Neural cell (in vitro differentiated cells): ENCODE results near the gene KLC3. TPM values are rescaled to one million over a fixed set of nuclear protein-coding genes. Genes with fewer than 3 reads are reported as not detected.
"Not testable (repeated sequence)": the region's sequence is repeated elsewhere in the genome, so short reads cannot be mapped to it uniquely, and the experiment has no call there.

Experiments
- H2AFZ ChIP-seq: fragments of 200-600, 300-800 bp; sonication (generic), shearing (Covaris generic); 2 replicates; pipeline ENCODE4 v1.6.0; 2014; ENCODE audit warnings: low read depth, mild to moderate bottlenecking, antibody characterized with exemption, low read length, moderate library complexity
- H3F3A ChIP-seq: fragments of 200-600 bp; shearing (Covaris generic); 2 replicates; pipeline ENCODE4 v1.6.1; 2016; ENCODE audit warnings: mild to moderate bottlenecking, moderate library complexity, mixed read lengths, antibody characterized with exemption, low read length; ENCODE audit not compliant: insufficient read depth, poor library complexity, severe bottlenecking
- H3K27ac ChIP-seq: fragments of 200-600, 300-800 bp; sonication (generic), shearing (Covaris generic); 2 replicates; pipeline ENCODE4 v1.5.1; 2014; ENCODE audit warnings: mild to moderate bottlenecking, low read length, moderate library complexity
- H3K27me3 ChIP-seq: fragments of 300-800, 200-600 bp; sonication (generic), shearing (Covaris generic); 2 replicates; pipeline ENCODE4 v1.6.0; 2014; ENCODE audit warnings: mild to moderate bottlenecking, low read depth, low read length, moderate library complexity; ENCODE audit not compliant: insufficient read depth
- H3K36me3 ChIP-seq: fragments of 300-800, 200-600 bp; sonication (generic), shearing (Covaris generic); 2 replicates; pipeline ENCODE4 v1.5.1; 2014; ENCODE audit warnings: mild to moderate bottlenecking, antibody characterized with exemption, low read length, moderate library complexity; ENCODE audit not compliant: insufficient read depth
- H3K4me2 ChIP-seq: fragments of 300-800, 200-600 bp; sonication (generic), shearing (Covaris generic); 2 replicates; pipeline ENCODE4 v1.6.0; 2014; ENCODE audit warnings: mild to moderate bottlenecking, low read length
- H3K4me3 ChIP-seq: fragments of 300-800, 200-600 bp; sonication (generic), shearing (Covaris generic); 2 replicates; pipeline ENCODE4 v1.5.1; 2014; ENCODE audit warnings: mild to moderate bottlenecking, low read length, moderate library complexity
- H3K79me2 ChIP-seq: fragments of 200-600 bp; shearing (Covaris generic); replicated peaks from 2 replicates; pipeline ENCODE4 v1.6.0; 2014; ENCODE audit warnings: mild to moderate bottlenecking, low read length, moderate library complexity; ENCODE audit not compliant: insufficient read depth
- H3K9ac ChIP-seq: fragments of 300-800, 200-600 bp; sonication (generic), shearing (Covaris generic); 2 replicates; pipeline ENCODE4 v1.6.1; 2016; ENCODE audit warnings: mild to moderate bottlenecking, low read length, mixed read lengths
- H3K9me2 ChIP-seq: fragments of 200-600 bp; shearing (Covaris generic); 2 replicates; pipeline ENCODE4 v1.6.1; 2016; ENCODE audit warnings: mild to moderate bottlenecking, low read length, mixed read lengths; ENCODE audit not compliant: insufficient read depth
- H3K9me3 ChIP-seq: fragments of 200-600, 300-800 bp; sonication (generic), shearing (Covaris generic); 2 replicates; pipeline ENCODE4 v1.6.1; 2016; ENCODE audit warnings: mild to moderate bottlenecking, mixed run types, low read length, moderate library complexity, mixed read lengths
- H4K20me1 ChIP-seq: fragments of 200-600 bp; shearing (Covaris generic); 2 replicates; pipeline ENCODE4 v1.6.1; 2016; ENCODE audit warnings: mild to moderate bottlenecking, mixed run types; ENCODE audit not compliant: insufficient read depth
- CTCF ChIP-seq: fragments of 450-650 bp; IDR thresholded peaks from 2 replicates; pipeline ENCODE4 v1.5.1; 2014; ENCODE audit warnings: antibody characterized with exemption, mild to moderate bottlenecking, moderate library complexity; ENCODE audit not compliant: poor library complexity, severe bottlenecking
- EP300 ChIP-seq: fragments of 450-650 bp; conservative IDR thresholded peaks from 2 replicates; pipeline ENCODE4 v1.6.1; 2014; ENCODE audit warnings: antibody characterized with exemption, mild to moderate bottlenecking, moderate library complexity; ENCODE audit not compliant: poor library complexity, severe bottlenecking
- EZH2 ChIP-seq: fragments of 200-600, 300-800 bp; shearing (Covaris generic), sonication (generic); IDR thresholded peaks from 2 replicates; pipeline ENCODE4 v1.6.1; 2014; ENCODE audit warnings: antibody characterized with exemption, low read length, borderline replicate concordance, mild to moderate bottlenecking; ENCODE audit not compliant: insufficient read depth, poor library complexity, severe bottlenecking
- MXI1 ChIP-seq: fragments of 450-650 bp; conservative IDR thresholded peaks from 2 replicates; pipeline ENCODE4 v1.6.1; 2014; ENCODE audit warnings: antibody characterized with exemption, mild to moderate bottlenecking; ENCODE audit not compliant: poor library complexity, severe bottlenecking
- POLR2AphosphoS5 ChIP-seq: IDR thresholded peaks from 2 replicates; pipeline ENCODE4 v1.6.1; 2012
- RAD21 ChIP-seq: fragments of 450-650 bp; conservative IDR thresholded peaks from 2 replicates; pipeline ENCODE4 v1.6.1; 2014; ENCODE audit warnings: antibody characterized with exemption, mild to moderate bottlenecking, moderate library complexity
- REST ChIP-seq: IDR thresholded peaks from 2 replicates; pipeline ENCODE4 v1.6.1; 2012; ENCODE audit warnings: borderline replicate concordance
- SMC3 ChIP-seq: fragments of 450-650 bp; conservative IDR thresholded peaks from 2 replicates; pipeline ENCODE4 v1.6.1; 2014; ENCODE audit warnings: antibody characterized with exemption, mild to moderate bottlenecking, moderate library complexity; ENCODE audit not compliant: poor library complexity
- TAF1 ChIP-seq: IDR thresholded peaks from 2 replicates; pipeline ENCODE4 v1.6.1; 2012; ENCODE audit warnings: low read depth
- polyA plus RNA-seq: library from polyadenylated mRNA; depleted of rRNA; stranded (reverse); fragments of >200 nt; gene quantifications from 2 replicates; pipeline ENCODE4 v1.2.3, GENCODE V29; 2014

KLC3 gene
- polyA plus RNA-seq, 1 donor from 2014 or later: not detected

- no peak overlapping the region for H2AFZ ChIP-seq
- H3K4me2 ChIP-seq: no peak overlapping the region
- no peaks in the 10 kb centered on the region for H3K27me3 ChIP-seq
- no peaks in the 10 kb centered on the region for H3K36me3 ChIP-seq
- no peak for TF ChIP-seq POLR2AphosphoS5
- no peak for TF ChIP-seq SMC3
- no peak for TF ChIP-seq EP300
- no peak for TF ChIP-seq REST
- no peak for TF ChIP-seq CTCF
- TF ChIP-seq MXI1: no peak
- TF ChIP-seq EZH2: no peak
- no peak for TF ChIP-seq RAD21
- TF ChIP-seq TAF1: no peak
- H3K9ac ChIP-seq: no peak overlapping the region
- H3K9me3 ChIP-seq: no peaks in the 10 kb centered on the region
- H3F3A ChIP-seq: no peaks in the 10 kb centered on the region
- H3K9me2 ChIP-seq: no peaks in the 10 kb centered on the region
- H3K4me3 ChIP-seq: no peak overlapping the region
- H3K27ac ChIP-seq: no peak overlapping the region
- H3K79me2 ChIP-seq: no peaks in the 10 kb centered on the region
- no peaks in the 10 kb centered on the region for H4K20me1 ChIP-seq
Observed at GRCh38 chr19:45331411-45331810, 9.1 kb upstream of the KLC3 start.

- Histone ChIP-seq H4K20me1 (no peaks in the 10 kb centered on the region), H3K36me3 (no peaks in the 10 kb centered on the region), H3K9me3 (no peaks in the 10 kb centered on the region), H3K9me2 (no peaks in the 10 kb centered on the region), H3K27me3 (no peaks in the 10 kb centered on the region), H2AFZ (no peak overlapping the region), H3K4me3 (no peak overlapping the region), H3K4me2 (no peak overlapping the region), H3K79me2 (no peaks in the 10 kb centered on the region), H3F3A (no peaks in the 10 kb centered on the region), H3K9ac (no peak overlapping the region), H3K27ac (no peak overlapping the region)
- TF ChIP-seq EP300 (no peak), POLR2AphosphoS5 (no peak), EZH2 (no peak), TAF1 (no peak), MXI1 (no peak), REST (no peak), SMC3 (no peak), CTCF (no peak), RAD21 (no peak)
Observed at GRCh38 chr19:45333609-45334303, 6.8 kb upstream of the KLC3 start.

- not testable (repeated sequence) for H3K36me3 ChIP-seq, H4K20me1 ChIP-seq, H2AFZ ChIP-seq, H3K9ac ChIP-seq, H3F3A ChIP-seq, H3K9me3 ChIP-seq, H3K9me2 ChIP-seq, H3K27ac ChIP-seq, H3K79me2 ChIP-seq, H3K27me3 ChIP-seq, H3K4me3 ChIP-seq, H3K4me2 ChIP-seq
Observed at GRCh38 chr19:45334881-45335280, 5.7 kb upstream of the KLC3 start.
